ENCODE measurements around the gene RAB3A.
A peak's percentile ranks its signal among the peaks of the same experiment; 100 is the strongest.

The RAB3A gene

GRCh38 chr19:18194554-18195238 is 9.1 kb downstream of the RAB3A start:
- H3K27me3 Mint-ChIP-seq (ENCODE audit: low read depth) = no peaks in the 10 kb centered on the region
- peak overlapping the region; percentile 65 for H3K27ac Mint-ChIP-seq
- peak overlapping the region; percentile 83 for H3K4me3 Mint-ChIP-seq
- peaks cover 12% of the 10 kb centered on the region for H3K36me3 Mint-ChIP-seq (ENCODE audit: low read depth)
- H3K4me1 Mint-ChIP-seq (ENCODE audit: low read depth) = peaks cover 22% of the 10 kb centered on the region
- no peaks in the 10 kb centered on the region for H3K9me3 Mint-ChIP-seq

GRCh38 chr19:18194181-18194530 is 9.7 kb downstream of the RAB3A start:
- Mint-ChIP-seq H3K4me1 (ENCODE audit: low read depth) (peaks cover 22% of the 10 kb centered on the region), H3K4me3 (peak overlapping the region; percentile 83), H3K9me3 (no peaks in the 10 kb centered on the region), H3K27ac (peak overlapping the region; percentile 65), H3K27me3 (ENCODE audit: low read depth) (no peaks in the 10 kb centered on the region), H3K36me3 (ENCODE audit: low read depth) (peaks cover 12% of the 10 kb centered on the region)

DNA sequence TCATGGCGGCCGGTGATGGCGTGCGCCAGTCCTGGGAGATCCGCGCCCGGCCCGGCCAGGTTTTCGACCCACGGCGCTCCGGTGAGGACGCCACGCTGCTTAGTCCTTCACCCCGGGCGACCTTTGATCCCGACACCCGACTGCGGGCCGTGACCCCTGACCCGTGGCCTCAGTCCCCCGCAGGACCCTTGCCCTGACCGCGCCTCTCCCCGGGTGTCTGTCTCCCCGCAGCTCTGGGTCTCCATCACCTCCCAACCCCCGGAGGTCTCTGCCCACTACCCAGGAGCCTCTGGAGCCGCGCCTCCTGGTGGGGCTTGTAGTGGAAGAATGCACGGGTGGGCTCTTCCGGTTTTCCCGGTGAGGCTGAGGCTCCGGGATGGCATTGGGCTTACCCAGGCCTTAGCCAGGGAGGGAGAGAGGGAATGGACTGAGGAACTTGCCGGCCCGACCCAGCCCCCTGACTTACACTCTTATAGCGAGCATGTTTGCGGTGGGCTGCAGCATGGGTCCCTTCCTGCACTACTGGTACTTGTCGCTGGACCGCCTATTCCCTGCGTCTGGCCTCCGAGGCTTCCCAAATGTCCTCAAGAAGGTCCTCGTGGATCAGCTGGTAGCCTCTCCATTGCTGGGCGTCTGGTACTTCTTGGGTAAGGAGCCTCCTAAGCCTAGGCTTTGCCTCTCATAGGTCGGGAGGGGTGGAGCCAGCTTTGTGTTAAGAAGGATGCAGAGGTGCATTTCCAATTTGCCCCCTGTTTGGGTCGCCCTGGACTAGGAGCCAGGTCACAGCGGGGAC is 10.3 kb downstream of the RAB3A start:
- Mint-ChIP-seq H3K9me3 (no peaks in the 10 kb centered on the region), H3K4me1 (ENCODE audit: low read depth) (peaks cover 22% of the 10 kb centered on the region), H3K36me3 (ENCODE audit: low read depth) (peaks cover 7% of the 10 kb centered on the region), H3K4me3 (peak overlapping the region; percentile 83), H3K27me3 (ENCODE audit: low read depth) (no peaks in the 10 kb centered on the region), H3K27ac (peak overlapping the region; percentile 89)

- no peaks in the 10 kb centered on the region for H3K36me3 Mint-ChIP-seq (ENCODE audit: low read depth)
- peak within 1 kb of the TSS; percentile 89 for H3K27ac Mint-ChIP-seq
- H3K4me3 Mint-ChIP-seq = peak within 1 kb of the TSS; percentile 83
- H3K27me3 Mint-ChIP-seq (ENCODE audit: low read depth) = no peaks in the 10 kb centered on the region
- no peaks in the 10 kb centered on the region for H3K9me3 Mint-ChIP-seq
- H3K4me1 Mint-ChIP-seq (ENCODE audit: low read depth) = peaks cover 22% of the 10 kb centered on the region
These were observed 11.0 kb downstream of the RAB3A start, which contains the start of gene MPV17L2 for GRCh38 chr19:18192673-18193387. Gene MPV17L2 (plus strand): TSS chr19:18193218. CDS start chr19:18193282, 64 bp downstream.

DNA sequence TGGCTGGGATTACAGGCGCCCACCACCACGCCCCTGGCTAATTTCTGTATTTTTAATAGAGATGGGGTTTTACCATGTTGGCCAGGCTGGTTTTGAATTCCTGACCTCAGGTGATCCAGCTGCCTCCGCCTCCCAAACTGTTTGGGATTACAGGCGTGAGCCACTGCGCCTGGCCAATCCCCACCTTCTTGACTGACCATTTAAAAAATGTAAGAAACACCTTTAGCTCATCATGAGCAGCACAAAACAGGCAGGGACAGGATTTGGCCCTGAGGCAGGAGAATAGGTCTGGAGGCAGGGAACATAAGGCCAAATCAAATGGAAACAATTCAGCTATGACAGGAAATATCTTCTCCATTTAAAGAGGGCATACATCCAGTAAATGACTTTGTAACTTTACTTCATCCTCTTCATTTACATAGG is 12.2 kb downstream of the RAB3A start:
- no peaks in the 10 kb centered on the region for H3K9me3 Mint-ChIP-seq
- H3K4me1 Mint-ChIP-seq (ENCODE audit: low read depth) = peaks cover 22% of the 10 kb centered on the region
- peak overlapping the region; percentile 83 for H3K4me3 Mint-ChIP-seq
- H3K27ac Mint-ChIP-seq = peak overlapping the region; percentile 89
- H3K27me3 Mint-ChIP-seq (ENCODE audit: low read depth) = no peaks in the 10 kb centered on the region
- H3K36me3 Mint-ChIP-seq (ENCODE audit: low read depth) = no peaks in the 10 kb centered on the region

DNA sequence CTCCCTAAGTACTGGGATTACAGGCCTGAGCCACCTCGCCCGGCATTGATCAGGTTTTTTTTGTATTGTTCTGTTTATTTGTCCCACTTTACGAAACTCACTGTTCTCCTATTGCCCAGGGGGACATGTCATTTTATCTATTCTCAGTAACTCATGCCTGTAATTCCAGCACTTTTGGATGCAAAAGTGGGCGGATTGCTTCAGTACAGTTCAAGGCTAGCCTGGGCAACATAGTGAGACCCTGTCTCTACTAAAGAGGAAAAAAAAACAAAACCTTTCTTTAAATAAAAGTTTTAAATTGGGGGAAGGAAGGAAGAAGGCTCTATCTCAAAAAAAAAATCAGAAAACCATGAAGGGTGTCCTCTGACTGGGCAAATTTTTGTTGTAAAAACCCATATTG is 13.6 kb downstream of the RAB3A start:
- Mint-ChIP-seq H3K4me3 (no peak overlapping the region), H3K27me3 (ENCODE audit: low read depth) (no peaks in the 10 kb centered on the region), H3K27ac (no peak overlapping the region), H3K36me3 (ENCODE audit: low read depth) (no peaks in the 10 kb centered on the region), H3K4me1 (ENCODE audit: low read depth) (peaks cover 22% of the 10 kb centered on the region), H3K9me3 (no peaks in the 10 kb centered on the region)

DNA sequence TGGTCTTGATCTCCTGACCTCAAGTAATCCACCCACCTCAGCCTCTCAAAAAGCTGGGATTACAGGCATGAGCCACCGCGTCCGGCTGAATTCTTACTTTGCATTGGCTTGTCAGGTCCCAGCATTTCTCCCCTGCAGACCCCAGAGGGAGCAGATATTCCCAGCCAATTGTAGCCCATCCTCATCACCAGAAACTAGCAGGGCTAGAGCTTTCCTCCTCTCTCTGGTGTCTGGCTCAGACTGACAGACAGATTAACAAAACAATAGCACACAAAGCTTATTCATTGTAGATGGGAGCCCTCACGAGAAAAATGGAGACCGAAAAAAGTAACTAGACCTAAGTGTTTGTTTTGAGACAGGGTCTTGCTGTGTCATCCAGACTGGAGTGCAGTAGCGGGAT is 18.3 kb downstream of the RAB3A start:
- H3K9me3 Mint-ChIP-seq = no peaks in the 10 kb centered on the region
- no peaks in the 10 kb centered on the region for H3K36me3 Mint-ChIP-seq (ENCODE audit: low read depth)
- no peak overlapping the region for H3K27ac Mint-ChIP-seq
- no peak overlapping the region for H3K4me3 Mint-ChIP-seq
- no peaks in the 10 kb centered on the region for H3K4me1 Mint-ChIP-seq (ENCODE audit: low read depth)
- H3K27me3 Mint-ChIP-seq (ENCODE audit: low read depth) = no peaks in the 10 kb centered on the region

GRCh38 chr19:18183529-18183928 is 20.3 kb downstream of the RAB3A start:
- H3K36me3 Mint-ChIP-seq (ENCODE audit: low read depth) = peaks cover 2% of the 10 kb centered on the region
- no peaks in the 10 kb centered on the region for H3K27me3 Mint-ChIP-seq (ENCODE audit: low read depth)
- H3K4me1 Mint-ChIP-seq (ENCODE audit: low read depth) = peaks cover 1% of the 10 kb centered on the region
- no peak overlapping the region for H3K4me3 Mint-ChIP-seq
- no peaks in the 10 kb centered on the region for H3K9me3 Mint-ChIP-seq
- no peak overlapping the region for H3K27ac Mint-ChIP-seq

- peaks cover 6% of the 10 kb centered on the region for H3K4me1 Mint-ChIP-seq (ENCODE audit: low read depth)
- peaks cover 19% of the 10 kb centered on the region for H3K36me3 Mint-ChIP-seq (ENCODE audit: low read depth)
- H3K4me3 Mint-ChIP-seq = no peak overlapping the region
- H3K27me3 Mint-ChIP-seq (ENCODE audit: low read depth) = no peaks in the 10 kb centered on the region
- H3K9me3 Mint-ChIP-seq = no peaks in the 10 kb centered on the region
- no peak overlapping the region for H3K27ac Mint-ChIP-seq
These were observed 23.9 kb downstream of the RAB3A start for GRCh38 chr19:18179957-18180356.

- Mint-ChIP-seq H3K36me3 (ENCODE audit: low read depth) (peaks cover 20% of the 10 kb centered on the region), H3K27ac (no peak overlapping the region), H3K4me3 (peak overlapping the region; percentile 28), H3K27me3 (ENCODE audit: low read depth) (no peaks in the 10 kb centered on the region), H3K4me1 (ENCODE audit: low read depth) (peaks cover 22% of the 10 kb centered on the region), H3K9me3 (no peaks in the 10 kb centered on the region)
These were observed 27.2 kb downstream of the RAB3A start for GRCh38 chr19:18176367-18177310.

DNA sequence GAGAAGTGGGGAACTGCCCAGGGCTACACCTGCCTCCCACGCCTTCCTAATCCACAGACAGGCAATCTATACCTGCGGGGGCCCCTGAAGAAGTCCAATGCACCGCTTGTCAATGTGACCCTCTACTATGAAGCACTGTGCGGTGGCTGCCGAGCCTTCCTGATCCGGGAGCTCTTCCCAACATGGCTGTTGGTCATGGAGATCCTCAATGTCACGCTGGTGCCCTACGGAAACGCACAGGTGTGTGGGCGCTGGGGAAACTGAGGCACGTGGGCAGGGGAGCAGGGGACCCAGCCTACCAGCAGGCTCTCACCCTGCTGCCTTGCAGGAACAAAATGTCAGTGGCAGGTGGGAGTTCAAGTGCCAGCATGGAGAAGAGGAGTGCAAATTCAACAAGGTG is 28.9 kb downstream of the RAB3A start:
- Mint-ChIP-seq H3K36me3 (ENCODE audit: low read depth) (peaks cover 22% of the 10 kb centered on the region), H3K27ac (no peak overlapping the region), H3K9me3 (no peaks in the 10 kb centered on the region), H3K4me1 (ENCODE audit: low read depth) (peaks cover 21% of the 10 kb centered on the region), H3K27me3 (ENCODE audit: low read depth) (no peaks in the 10 kb centered on the region), H3K4me3 (peak overlapping the region; percentile 90)

GRCh38 chr19:18173572-18174288 is 30.1 kb downstream of the RAB3A start, which contains the start of gene IFI30:
Gene IFI30 (plus strand): TSS chr19:18173813. CDS start chr19:18173842, 29 bp downstream.
- Mint-ChIP-seq H3K4me3 (peak within 1 kb of the TSS; percentile 90), H3K27me3 (ENCODE audit: low read depth) (no peaks in the 10 kb centered on the region), H3K4me1 (ENCODE audit: low read depth) (peaks cover 20% of the 10 kb centered on the region), H3K9me3 (no peaks in the 10 kb centered on the region), H3K36me3 (ENCODE audit: low read depth) (peaks cover 20% of the 10 kb centered on the region), H3K27ac (peak within 1 kb of the TSS; percentile 85)

DNA sequence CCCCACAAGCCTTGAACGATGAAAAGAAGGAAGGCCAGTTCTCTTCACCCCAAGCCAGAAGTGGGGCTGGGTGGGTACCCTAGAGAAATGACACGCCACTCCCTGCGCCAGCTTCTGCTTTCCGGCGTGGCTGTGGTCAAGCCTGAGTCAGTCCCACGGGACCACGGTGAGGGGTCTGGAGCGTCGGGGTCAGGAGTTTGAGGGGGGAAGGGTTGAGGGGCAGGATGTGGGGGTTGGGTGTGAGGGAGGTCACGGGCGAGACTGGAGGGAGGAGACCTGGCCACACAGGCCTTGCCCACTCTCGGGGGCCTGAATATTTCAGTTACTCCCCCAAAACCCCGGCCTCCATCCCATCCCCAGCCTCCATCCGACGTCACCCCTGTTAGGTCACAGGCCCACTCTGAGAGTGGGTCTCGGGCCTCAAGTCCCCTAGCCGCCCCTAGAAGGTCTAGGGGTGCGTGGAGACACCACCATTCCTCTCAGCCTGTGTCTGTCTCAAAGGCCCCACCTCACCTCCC is 30.7 kb downstream of the RAB3A start:
- H3K27me3 Mint-ChIP-seq (ENCODE audit: low read depth) = no peaks in the 10 kb centered on the region
- peak overlapping the region; percentile 90 for H3K4me3 Mint-ChIP-seq
- peak overlapping the region; percentile 69 for H3K27ac Mint-ChIP-seq
- H3K9me3 Mint-ChIP-seq = no peaks in the 10 kb centered on the region
- peaks cover 23% of the 10 kb centered on the region for H3K4me1 Mint-ChIP-seq (ENCODE audit: low read depth)
- H3K36me3 Mint-ChIP-seq (ENCODE audit: low read depth) = peaks cover 20% of the 10 kb centered on the region
